ENCODE measurements around the gene C13orf42.

C13orf42 gene

GRCh38 chr13:51064753-51065152 is 46.3 kb downstream of the C13orf42 start:
- DNase-seq = no peak

DNA sequence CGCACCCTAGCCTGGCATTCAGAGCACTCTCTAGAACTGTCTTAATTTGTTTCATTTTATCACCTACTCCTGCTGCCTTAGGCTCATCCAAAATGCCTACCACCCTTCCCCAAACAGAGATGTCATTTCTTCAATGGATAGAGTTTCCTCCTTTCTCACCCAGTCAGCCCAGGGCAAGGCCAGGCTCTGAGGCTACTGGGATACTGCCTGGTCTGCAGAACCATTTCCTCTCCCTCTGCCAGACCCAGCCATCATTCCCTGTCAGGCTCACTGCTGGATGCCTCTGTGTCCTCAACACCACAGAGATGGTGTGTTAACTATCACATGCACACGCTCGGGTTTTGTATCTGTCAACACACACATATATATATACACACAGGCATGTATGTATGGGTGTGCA is 47.2 kb downstream of the C13orf42 start:
- DNase-seq = no peak

- DNase-seq = no peak
These were observed 52.5 kb downstream of the C13orf42 start for GRCh38 chr13:51058461-51059167.

GRCh38 chr13:51057906-51058305 is 53.2 kb downstream of the C13orf42 start:
- no peak for DNase-seq

DNA sequence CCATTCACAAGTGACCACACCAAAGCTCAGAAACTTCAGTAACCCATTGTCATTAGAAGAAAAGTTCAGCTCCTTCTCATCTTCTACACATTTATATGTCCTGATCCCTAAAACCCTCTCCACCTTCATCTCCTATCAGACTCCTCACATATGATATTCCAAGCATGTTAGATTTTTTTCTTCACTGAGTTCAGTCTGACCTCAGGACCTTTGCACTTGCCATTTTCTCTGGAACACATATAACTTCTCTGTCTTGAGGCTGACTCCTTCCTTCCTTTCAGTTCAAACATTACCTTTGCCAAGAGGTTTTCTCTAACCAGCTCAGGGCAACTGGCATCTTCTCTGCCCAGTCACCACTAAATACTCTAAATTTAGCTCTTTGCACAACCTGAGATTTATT is 54.1 kb downstream of the C13orf42 start:
- DNase-seq = no peak

- DNase-seq = no peak
These were observed 58.5 kb downstream of the C13orf42 start for GRCh38 chr13:51052581-51052980.

GRCh38 chr13:51050021-51050830 is 60.8 kb downstream of the C13orf42 start:
- no peak for DNase-seq

GRCh38 chr13:51048616-51049015 is 62.5 kb downstream of the C13orf42 start:
- DNase-seq = no peak

DNA sequence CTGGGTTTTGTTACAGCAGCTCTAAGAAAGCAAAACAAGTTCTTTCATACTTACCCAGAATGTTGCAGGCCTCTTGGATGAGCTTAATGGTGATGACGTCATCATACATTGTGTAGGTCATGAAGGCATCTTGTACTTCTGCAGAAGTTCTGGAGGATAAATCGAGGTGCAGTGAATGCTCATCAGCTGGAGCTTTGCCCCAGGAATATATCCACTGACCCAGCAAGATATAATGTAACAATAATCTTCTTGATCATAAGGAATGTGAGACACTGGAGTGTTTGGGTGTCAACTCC is 63.0 kb downstream of the C13orf42 start:
- no peak for DNase-seq

DNA sequence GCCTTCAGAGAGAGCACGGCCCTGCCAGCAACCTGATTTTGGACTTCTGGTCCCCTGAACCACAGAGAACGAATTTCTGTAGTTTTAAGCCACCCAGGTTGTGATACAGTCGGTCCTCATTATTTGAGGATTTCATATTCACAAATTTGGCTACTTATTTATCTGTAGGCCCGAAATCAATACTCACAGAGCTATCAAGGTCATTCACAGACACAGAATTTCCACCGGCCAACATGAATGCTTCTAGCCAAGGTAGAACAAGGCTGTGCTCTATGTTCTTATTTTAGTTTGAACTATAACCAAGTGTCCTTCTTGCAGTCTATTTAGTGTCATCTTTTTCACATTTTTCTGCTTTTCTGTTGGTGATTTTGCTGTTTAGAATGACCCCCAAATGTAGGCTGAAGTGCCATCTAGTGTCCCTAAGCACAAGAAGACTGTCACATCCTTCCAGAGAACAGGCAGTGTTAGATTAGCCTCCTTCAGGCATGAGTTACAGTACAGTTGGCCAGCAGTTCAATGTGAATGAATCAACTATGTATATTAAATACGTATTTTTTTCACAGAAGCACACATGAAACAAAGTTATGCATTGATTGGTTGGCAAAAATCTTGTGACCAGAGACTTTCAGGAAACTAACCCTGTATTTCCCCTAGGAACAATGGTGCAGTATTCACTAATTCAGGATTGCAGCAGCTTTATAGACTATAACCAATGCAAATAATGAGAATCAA is 63.5 kb downstream of the C13orf42 start:
- DNase-seq = no peak

DNA sequence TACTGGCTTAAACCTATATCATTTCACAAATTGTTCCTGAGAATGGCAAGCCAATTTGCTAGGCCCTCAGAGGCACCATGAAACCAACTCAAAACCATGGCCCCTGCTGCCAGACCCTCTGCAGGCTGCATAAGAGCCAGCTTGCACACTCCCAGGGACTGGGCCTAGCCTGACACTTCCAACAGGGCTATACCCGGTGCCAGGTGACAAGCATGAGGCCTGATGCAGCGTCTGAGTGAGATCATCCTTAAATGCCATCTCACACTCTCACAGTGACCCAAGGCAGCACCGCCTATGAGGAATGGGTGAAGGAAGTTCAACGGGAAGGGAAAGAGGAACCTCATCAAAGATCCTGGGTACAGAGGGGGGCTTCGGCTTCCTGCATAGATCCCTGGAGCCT is 65.6 kb downstream of the C13orf42 start:
- DNase-seq = no peak

DNA sequence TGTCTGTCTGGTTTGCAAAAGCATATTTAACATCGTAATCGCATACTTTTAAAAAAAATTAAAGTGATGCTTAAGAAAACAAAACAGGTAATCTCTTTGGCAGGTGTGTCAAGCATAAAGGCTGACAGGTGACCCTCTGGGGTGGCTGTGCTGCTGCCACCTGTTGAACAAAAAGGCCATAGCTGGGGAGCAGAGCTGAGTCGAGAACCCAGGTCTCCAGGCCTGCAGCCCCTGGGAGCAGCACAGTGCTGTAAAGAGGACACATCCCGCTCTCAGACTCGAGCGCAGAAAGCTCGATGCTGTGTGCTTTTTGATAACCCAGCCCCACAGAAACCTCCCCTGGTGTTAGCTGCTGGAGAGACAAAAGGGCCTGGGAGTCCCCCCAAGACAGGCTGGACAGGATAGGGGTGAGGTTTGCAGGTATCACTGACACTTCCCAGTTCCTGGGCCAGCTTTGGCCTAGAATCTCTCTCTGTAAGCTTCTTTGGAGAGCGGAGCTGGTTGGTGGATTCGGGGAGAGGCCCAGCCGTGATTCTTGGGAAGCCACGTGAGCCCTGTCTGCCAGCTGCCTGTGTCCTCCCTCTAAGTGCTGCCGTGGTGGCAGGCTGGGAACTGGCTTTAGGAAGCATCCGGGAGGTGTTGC is 66.9 kb downstream of the C13orf42 start:
- no peak for DNase-seq

GRCh38 chr13:51043310-51043709 is 67.8 kb downstream of the C13orf42 start:
- no peak for DNase-seq

DNA sequence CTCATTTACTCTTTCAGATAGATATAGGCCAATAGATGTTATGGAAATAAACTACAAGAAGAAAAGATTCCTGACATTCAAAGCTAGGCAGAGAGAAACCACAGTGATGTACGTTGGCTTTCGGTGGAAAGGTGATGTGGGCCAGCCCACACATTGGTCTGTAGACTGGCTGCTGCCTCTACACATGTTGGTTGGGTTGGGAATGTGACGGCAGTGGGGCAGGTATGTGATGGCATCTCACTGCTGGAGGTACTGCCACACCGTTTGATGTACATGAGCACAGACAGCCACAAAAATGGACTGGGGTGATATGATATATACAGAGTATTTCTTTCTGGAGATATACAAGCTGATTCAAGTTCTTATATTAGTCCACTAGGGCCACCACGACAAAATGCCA is 69.4 kb downstream of the C13orf42 start:
- no peak for DNase-seq

DNA sequence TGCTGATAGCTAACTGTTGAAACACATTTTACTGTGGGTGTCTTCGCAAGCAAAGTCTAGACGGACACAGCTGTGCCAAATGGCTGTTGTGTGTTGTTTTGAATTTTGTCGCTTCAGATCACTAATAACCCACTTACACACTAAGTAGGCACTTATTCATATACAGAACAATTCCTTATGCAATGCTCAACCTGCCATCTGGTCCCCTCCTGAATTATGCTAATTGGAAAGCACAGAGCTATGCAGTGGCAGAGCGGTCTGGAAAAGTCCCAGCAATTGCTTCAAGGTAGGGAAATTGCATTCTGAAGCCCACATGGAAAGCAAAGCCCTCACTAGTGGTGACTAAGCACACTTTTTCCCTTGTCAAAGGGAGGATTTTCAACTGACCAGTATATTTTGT is 69.9 kb downstream of the C13orf42 start:
- no peak for DNase-seq

DNA sequence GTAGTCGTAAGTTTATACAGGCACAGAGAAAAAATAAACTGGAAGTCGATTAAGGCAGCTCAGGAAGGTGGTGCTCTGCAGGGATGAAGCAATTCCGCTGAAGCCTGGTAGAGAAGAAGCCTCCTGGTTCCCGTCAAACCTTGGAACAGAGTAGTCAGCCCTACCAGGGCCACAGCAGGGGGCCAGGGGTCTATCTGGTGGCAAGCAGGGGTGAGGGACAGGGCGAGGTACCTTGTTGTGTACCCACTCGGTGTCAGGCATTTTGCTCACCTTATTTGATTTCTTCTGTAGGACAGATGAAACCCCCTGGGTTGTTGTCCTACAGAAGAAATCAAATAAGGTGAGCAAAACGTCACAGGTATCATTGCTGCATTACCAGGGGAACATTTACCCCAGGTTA is 70.6 kb downstream of the C13orf42 start:
- DNase-seq = no peak

DNA sequence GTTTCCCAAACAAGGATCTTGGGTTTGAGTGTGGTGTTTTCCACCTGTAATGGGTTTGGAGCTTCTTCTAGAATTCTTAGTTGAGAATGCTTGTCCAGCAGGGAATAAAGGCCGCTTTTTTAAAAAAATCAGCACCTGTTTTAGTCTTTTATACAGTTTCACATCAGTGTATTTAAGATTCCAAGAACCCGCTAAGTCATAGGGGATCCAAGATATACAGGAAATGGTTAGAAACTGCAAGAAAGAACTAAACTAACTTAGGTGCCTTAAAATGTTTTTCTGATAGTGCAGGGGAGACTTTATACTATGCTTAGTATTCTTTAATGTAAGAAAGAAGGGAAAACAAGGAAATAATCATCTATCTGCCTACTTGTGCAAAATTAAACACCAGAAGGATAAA is 74.7 kb downstream of the C13orf42 start:
- no peak for DNase-seq

- DNase-seq = no peak
These were observed 75.1 kb downstream of the C13orf42 start for GRCh38 chr13:51035978-51036377.

- DNase-seq = no peak
These were observed 75.6 kb downstream of the C13orf42 start for GRCh38 chr13:51035469-51035868.

- DNase-seq = no peak
These were observed 76.2 kb downstream of the C13orf42 start for GRCh38 chr13:51034906-51035305.

DNA sequence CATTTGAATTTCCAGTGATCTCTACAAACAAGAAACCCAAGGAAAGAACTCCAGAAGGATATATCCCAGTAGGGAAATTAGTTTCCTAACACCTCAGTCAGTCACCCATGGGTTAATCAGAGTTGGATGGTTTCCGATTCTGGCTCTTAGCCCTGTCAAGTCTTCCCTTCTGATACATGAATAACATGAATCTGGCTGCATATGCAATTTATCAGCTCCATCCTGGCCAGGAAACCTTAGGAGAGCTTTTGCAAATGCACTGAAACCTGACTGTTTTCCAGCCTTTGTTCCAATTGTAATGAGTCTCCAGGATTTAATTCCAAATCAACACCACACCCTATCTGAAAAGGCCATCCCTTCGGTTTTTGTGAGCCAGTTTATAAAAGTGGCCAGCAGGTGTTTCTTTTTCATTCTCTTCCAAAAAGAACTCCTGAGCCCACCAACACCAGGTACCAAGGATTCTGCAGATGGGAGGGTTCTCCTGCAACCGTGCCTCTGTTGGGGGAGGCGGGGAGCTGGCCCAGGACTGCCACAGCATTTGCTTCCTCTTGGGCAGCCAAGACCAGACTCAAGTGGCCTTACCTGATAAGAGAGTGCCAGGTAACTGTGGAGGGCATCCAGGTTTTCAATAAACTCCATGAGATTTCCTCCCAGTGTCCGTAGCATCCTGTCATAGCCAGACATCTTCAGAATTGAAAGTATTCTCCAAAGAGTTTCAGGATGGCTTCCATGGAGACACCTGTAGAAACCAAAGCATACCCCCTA is 77.5 kb downstream of the C13orf42 start:
- no peak for DNase-seq

DNA sequence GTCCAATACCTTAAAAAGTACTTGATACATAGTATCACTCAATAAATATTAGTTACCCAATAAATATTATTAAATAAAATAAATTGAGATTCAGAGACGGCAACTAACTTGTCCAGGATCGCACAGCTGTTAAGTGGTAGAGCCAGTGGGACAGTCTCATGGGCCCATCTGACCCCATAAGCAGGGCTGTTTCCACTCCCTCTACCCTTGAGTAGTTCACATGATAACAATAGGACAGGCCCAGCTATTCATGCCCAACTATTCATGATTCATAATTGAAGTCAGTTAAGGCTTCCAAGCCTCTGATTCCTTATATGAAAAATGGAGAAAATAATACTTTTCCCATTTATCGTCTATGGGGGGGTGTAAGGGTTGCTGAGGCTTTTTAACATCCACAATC is 78.2 kb downstream of the C13orf42 start:
- no peak for DNase-seq

Data from activated CD4-positive, alpha-beta T cell treated with anti-CD3 and anti-CD28 coated beads, Interleukin-2, Interleukin-6, amounts not matched to agents 100 ng/mL and 50 ng/mL, durations not matched to agents 16 hours and 8 hours (primary cell).